Stimulated activated CD8-positive, alpha-beta memory T cell treated with anti-CD3 and anti-CD28 coated beads, Interleukin-4, amount 100 ng/mL, for 1 hour (primary cell): Measurements from ENCODE around the gene KLHL35.

Source experiments
- DNase-seq, 2 donors: peaks; one replicate each; pipeline ENCODE4 v3.0.0-alpha.2; 2020; ENCODE audit warnings: low read depth in 2 of 2, low spot score in 1 of 2

The KLHL35 gene

GRCh38 chr11:75442161-75442885 is 9.3 kb upstream of the KLHL35 start:
- DNase-seq = no peak

DNA sequence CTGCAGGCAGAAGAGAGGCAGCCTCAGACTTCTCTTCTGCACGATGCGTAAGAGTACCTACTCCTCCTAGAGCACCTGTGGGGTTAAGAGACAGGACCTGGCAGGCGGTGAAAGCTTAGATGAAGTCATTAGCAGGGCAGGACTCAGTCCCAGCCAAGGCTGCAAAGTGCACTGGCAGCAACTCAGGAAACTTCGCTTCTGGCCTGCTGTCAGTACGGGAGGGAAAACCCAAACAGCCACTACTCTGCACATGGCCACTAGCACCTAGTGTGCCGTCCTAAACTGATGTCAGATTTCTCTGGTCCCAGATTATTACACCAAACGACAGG is 8.8 kb upstream of the KLHL35 start:
- DNase-seq = no peak

- DNase-seq = no peak
Measured at GRCh38 chr11:75440960-75441803, 8.2 kb upstream of the KLHL35 start.

DNA sequence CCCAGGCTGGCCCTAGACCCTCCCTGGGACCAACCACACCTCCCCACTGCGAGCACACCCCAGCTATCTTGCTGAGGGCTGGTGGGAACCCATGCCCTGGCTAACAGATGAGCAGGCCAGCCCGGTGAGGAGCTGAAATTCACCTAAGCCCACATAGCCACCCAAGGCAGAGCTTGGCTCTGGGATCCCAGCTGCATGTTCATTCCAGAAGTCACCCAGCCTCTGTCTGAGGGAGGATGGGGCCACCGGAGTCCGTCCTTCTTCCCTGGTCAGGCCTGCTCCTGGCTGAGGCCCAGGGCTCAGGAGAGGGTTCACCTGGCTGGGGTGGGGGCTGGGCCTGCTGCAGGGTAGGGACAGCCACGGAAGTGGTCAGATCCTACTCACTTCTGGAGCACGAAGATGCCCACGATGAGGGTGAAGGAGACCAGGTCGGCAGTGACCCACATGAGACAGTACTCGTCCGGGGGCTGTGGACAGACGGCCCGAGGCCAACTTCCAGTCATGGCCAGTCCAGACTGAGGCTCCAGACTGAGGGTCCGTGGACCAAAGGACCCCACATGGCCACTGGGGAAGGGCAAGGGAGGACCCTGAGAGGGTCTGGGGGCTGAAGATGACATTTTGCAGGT is 6.6 kb upstream of the KLHL35 start:
- DNase-seq = no peak

GRCh38 chr11:75439026-75439425 is 6.0 kb upstream of the KLHL35 start:
- DNase-seq = no peak

DNA sequence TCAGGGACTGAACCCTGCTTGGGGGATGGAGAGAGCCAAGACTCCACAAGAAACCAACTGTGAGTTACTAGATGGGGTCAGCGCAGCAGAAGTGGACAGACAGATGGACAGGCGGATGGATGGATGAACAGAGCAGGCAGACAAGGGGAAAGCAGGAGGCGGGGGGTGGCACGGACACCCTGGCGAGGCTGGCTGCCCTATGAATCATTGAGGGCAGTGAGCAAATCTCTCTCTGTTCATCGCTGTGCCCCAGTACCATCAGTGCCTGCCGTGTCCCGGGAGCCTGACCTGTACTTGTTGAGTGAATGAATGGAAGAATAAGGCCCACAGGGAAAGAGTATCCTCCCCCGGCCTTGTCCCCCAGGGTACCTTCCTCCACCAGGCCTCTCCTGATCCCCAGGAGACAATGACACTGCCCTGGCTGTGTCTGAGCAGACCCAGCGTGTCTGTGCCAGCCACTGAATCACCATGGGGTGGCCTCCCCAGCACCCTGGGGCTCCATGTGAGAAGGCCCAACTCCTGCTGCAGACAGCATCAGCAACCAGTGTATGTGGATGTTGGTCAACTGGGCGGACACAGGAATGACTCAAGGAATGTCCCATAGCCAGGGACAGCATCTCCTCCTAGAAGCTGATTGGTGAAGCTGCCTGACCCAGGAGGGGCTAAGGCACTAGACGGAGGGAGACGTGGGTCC is 5.1 kb upstream of the KLHL35 start:
- no peak for DNase-seq

- DNase-seq = no peak
Measured at GRCh38 chr11:75436806-75437205, 3.8 kb upstream of the KLHL35 start.

- DNase-seq = no peak
Measured at GRCh38 chr11:75435571-75435925, 2.5 kb upstream of the KLHL35 start.

- DNase-seq = no peak
Measured at GRCh38 chr11:75434886-75435570, 2.0 kb upstream of the KLHL35 start.

GRCh38 chr11:75434051-75434450 is 1.0 kb upstream of the KLHL35 start:
- DNase-seq = no peak

DNA sequence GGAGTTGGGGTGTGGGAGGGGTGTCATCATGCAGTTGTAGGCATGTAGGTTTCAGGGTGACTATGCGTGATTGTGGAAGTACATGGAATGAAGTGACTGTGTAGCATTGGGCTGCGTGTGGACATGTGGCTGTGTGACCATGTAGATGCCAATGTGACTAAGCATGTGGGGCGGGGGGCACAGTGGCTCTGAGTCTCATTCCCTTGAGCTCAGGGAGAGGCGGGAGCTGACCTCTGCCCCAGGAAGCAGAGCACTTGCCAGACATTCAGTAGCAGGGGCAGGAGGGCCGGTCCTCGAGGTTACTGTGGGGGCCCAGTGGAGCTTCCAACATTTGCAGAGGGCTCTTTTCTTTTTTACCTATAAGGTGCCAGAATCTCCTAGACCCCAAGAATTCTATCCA is 440 bp upstream of the KLHL35 start:
- DNase-seq = no peak

GRCh38 chr11:75431533-75432525 is 1.2 kb downstream of the KLHL35 start:
- no peak for DNase-seq

DNA sequence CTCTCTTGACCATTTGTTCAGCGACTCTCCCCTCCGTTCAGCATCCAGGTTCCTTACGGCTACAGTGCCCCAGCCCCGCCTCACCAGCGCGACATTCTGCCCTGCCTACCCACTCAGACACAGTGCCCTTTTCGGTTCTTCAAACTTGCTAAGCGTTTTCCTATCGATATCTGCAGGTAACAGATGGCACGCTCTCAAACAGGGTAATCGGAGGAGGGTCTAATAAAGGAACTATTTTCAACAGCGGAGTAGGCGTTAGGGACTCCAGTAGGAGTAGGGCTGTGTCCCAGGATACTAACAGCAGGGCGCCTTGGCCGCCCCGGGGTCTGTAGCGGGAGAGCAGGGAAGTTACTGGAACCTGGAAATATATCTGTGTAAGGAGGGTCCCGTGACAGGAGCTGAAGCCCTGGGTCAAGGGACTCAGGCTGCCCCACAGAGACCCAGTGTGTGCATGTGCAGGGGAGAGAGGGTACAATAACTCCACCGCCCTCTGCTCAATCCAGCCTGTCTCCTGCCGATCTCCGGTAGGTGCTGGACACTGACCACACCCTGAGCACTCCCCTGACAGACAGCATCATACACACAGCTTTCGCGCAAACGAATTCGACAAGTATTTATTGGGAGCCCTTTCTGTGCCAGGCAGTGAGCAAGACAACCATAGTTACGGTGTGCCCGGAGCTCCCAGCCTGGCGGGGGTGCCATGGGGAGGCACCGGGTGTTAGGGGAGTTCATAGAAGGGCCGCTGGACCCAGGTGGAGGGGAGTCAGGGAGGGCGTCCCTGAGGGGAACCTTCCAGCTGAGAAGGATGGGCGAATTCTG is 2.1 kb downstream of the KLHL35 start:
- no peak for DNase-seq

DNA sequence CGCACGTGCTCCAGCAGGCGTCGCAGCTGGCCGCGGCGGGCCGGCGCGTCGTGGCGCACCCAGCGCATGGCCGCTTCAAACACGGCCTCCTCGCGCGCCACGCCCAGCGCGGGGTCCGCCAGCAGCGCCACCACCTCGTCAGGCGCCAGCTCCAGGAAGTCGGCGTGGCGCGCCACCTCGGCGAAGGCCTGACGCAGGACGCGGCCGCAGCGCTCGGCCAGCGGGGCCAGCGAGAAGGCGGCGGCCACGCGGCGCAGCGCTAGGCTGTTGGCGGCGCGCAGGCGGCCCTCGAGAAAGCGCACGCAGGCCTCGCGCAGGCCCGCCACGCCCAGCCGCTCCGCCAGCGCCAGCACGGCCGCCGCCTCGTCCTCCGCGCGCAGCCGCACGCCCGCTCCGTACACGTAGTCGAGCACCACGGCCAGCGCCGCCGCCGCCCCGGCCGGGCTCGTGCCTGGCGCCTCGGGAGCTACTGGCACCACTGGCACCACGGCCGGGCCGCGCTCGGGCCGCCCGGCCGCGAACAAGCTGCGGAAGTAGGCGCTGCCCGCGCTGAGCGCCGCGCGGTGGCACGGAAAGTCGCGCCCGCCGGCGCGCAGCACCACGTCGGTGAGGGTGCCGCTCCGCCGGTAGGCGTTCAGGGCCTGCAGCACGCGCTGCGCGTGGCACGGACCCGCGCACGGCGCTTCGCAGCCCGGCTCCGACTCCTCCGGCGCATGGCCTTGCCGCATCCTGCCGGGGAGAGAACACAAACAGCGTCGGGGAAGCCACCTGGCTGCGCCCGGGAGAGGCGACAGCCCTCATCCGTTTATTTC is 2.9 kb downstream of the KLHL35 start:
- DNase-seq = peak; percentile 13 to 21

- DNase-seq = no peak
Measured at GRCh38 chr11:75429641-75429901, 3.4 kb downstream of the KLHL35 start.

- no peak for DNase-seq
Measured at GRCh38 chr11:75428989-75429640, 3.9 kb downstream of the KLHL35 start.

DNA sequence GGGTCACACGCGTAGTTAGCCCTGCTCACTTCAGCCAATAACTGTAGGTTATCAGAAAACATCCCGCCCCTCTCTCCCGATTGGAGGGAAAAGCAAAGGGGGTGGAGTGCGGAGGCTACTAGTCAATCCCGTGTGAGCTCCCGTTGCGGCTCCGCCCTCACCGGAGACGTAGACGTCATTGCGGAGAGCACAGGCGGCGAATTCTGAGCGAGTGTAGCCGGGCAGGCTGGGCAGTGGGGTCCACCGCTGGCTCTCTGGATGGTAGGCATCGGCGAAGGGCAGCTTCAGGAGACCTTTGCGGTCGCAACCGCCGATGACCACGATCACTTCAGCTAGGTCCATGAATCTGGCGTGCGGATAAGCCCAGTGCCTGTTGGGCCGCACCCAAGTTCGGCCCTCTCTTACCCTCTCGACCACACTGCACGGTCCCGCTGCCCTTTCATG is 4.7 kb downstream of the KLHL35 start:
- peak; percentile 5 to 47 for DNase-seq

DNA sequence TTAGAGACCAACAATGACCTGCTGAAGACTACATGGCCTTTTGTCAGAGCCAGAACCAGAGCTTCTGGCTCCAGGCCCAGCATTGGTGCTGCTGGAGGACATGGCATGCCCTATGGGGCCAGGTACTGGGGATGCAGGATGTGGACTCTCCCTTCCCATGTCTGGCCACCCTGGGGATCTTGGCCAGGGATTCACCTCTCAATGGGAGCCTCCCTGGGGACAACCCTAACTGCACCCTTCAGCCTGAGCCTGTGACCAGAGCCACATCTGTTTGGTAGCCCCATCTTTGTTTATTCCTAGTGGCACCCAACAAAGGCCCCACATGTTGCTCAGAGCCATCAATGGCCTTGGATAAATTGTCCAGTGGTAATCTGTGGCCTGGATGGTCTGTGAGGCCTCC is 5.8 kb downstream of the KLHL35 start:
- DNase-seq = no peak
